ENCODE data around the gene LAMA4.

LAMA4 gene

DNA sequence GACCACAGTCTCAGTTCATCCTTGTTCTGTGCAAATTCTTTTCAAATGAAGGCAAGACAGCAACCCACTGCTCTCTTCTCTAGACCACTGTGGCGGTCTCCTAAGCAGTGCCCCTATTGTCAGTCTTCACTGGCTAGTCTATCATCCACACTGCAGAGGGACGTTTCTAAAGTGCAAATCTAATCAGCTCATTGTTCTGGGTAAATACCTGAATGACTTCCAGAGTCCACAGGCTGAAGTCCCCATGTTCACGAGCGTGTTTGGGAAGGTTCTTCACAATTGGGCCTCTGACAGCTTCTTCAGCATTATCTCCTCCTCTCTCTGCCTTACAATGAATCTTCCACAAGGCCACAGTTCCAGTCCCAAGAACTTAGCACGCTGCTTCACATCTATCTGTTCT, 73.2 kb downstream of the LAMA4 start:
- no peak for DNase-seq

DNA sequence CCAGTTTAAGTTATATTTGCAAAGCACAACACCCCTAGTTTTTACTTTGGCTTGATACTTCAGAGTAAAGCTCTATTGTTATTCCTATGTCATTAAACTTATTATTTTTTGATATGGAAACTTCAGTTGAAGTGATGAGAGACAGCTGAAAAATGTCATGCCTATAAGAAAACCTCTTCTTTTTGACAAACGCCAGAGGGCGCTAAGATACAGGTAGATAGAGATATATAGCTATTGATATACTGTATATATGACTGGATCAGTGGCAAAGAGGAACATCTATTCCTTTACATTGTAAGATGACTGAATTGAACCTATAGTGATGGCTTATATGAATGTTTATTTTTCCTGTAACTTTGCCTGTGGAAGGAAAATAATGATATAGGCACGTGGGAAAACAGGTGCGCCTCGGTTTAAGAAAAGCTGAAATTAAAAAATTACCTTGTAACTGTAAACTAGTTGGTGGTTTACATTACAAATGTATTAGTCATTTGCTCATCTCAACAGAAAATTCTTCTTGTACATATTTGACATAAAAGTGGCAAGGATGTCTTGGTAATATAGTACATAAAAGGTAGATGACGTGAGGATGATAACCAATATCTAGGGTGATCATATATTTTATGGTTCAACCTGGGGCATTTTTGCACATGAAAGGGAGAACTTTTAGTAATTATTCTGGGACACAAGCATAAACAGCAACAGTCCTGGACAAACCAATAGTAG, 74.1 kb downstream of the LAMA4 start:
- peak; percentile 90 for DNase-seq

DNA sequence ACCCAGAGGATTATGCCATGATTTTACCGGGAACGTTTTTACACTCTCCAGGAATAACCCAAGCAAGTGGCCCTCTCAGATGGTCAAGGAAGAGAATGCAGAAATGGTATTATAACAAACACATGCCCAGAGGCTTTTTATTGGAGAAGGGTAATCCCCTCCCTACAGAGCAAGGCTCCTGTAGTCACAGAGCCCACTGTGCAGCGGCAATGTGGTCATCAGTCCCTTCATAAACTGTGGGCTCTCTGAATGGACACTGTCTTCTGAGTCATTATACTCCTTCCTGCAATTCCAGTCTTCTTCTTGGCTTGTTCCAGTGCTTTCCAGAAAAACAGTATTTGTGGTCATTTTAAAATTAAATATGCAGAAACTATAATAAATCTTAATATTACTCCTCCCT, 74.7 kb downstream of the LAMA4 start:
- DNase-seq: no peak

DNA sequence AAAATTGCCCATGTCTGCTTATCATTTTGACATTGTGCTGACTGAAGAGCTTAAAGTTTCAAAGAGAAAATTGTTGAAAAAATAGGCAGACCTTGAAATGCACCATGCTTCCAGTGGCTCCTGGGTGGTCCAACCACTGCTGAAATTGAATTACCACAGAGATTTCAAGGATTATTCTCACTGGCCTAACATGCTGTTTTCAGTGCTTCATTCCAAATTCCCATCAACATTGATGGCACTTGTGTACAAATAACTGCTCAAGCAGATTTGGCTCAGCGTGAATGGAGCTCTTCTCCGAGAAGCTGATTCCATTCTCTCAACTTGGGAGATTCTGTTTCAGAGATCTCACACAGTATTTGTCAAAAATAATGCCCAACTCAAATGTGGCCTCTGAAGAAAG, 75.5 kb downstream of the LAMA4 start:
- DNase-seq: no peak

DNA sequence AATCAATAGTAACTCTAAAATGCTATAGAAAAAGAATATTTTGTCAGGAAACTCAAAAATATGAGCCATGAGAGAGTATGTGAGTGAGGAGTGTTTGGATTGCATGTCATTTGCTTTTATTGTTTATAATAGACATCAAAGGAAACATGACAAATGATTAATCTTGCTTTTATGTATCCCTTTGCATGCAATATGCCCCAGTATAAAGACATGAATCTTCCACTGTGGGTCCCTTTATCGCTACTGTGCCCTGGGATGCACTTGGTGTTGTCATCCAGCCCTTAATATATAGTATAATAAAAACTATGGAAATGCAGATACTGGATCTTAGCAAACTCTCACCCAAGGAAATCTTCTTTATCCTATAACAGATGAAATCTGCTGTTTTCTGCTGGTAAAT, 77.3 kb downstream of the LAMA4 start:
- DNase-seq: no peak

DNA sequence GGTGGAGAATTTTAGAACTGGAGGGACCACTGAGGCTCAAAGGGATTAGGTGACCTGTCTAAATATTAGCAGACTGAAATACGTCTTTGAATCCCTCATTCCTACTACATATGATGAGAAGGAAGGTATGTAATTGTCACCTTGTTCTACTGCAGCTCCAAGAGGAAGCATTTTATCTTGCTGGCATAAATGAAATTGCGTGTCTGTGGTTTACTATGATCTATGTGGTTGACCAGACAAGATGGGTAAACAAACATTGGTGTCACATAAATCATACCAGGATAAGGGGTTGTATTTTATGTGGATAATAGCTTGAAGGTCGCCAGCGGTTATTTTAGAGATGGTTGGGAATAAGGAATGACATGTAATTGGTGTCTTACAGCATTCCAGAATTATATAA, 78.2 kb downstream of the LAMA4 start:
- DNase-seq: no peak

DNA sequence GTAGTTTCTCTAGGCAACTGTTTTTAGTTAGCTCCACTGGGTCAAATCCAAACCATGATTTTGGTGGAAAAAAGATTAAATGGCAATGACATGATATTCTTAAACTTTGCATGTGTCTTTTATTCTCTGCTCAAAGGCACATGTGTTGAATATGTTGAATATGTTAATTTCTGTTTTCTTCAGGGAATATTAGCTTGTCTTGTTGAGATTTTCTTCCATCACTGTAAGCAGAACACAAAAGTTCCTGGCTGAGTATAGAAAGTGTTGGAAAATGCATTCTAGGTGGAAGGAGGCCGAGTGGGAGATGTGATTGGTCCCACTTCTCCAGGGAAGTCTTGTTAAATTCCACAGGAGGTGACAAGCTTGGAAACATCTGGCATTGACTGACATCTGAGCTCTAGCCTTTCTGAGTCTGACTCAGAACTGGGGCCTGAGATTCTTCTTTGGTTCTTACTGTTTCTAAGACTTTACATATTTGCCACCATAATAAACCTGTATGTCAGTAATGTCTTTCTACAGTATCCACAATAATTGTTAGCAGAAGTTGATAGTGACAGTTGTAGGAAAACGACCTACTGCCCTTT, 81.1 kb downstream of the LAMA4 start:
- DNase-seq: no peak

DNA sequence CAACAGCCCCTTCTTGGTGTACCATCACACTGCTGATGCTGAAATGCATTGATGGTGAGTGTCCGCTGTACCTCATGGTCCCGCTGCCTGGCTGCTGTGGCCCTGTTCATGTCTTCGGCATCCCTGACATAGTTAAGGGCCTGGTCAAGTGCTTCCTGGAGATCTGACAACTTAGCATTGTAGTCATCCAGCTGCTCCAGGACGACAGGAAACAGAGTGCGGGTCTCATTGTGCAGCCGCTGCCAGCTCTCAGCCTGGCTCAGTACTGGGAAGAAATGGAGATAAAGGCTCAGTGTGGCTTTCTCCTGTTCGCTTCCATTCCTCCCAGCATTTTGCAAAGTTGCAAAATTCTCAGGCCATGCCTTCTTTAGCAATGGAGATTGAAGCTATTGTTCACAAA, 81.8 kb downstream of the LAMA4 start:
- DNase-seq: no peak

DNA sequence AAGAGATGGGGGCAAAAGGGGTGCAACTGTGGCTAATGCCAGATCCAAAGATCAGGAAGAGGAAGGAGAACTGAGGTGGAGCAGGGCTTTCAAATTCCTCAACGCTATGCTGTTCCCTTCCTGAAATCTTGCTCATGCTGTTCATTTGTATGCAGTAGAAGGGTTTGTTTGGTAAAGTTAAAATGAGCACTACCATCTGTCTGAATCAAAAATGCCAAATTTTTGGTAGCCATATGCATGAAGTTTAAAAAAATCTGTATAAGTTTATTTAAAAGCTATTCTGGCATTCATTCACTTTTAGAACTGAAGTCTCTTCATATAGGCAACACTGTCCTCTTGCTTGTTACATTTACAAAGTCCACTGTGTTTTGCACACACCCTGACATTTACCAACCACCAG, 84.8 kb downstream of the LAMA4 start:
- DNase-seq: no peak

DNA sequence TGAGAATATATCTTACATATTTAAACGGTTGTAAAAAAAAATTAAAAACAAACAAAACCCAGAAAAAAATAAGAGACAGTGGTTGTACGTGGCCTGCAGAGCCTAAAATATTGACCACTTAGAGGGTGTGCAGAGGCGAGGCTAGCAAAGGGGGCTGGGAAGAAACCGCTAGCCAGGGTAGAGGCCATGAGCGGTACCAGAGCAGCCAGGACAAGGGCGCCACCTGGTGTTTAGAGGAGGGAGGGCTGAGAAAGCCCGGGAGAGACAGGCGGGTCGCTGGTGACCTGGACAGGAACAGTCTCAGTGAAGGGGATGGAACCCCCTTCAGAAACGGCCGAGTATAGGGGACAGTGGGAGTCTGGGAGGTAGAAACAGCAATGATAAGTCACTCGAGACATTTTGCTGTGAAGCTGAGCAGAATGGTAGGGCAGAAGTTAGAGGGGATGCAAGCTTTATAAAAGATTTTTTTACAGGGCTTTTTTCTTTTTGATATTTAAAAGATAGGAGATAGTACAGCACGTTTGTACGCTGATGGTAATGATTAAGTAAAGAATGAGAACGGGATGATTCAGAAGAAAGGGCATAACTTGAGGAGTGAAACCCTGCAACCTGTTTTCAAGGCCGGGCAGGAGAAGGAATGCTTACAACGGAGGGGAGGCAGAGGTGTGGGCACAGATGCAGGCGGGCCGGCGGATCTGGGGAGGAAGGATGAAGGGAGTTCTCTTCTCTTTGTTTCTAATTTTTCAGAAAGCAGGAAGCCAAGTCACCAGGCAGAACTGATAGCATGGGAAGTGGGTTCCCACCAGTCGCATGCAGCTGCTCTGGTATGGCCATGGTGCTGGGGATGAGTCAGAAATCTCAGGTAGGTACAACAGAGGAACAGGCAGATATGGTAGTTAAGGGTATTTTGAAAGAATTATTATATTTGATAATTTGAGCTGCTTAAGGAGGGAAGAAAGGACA, 90.8 kb downstream of the LAMA4 start:
- peak; percentile 67 for DNase-seq

DNA sequence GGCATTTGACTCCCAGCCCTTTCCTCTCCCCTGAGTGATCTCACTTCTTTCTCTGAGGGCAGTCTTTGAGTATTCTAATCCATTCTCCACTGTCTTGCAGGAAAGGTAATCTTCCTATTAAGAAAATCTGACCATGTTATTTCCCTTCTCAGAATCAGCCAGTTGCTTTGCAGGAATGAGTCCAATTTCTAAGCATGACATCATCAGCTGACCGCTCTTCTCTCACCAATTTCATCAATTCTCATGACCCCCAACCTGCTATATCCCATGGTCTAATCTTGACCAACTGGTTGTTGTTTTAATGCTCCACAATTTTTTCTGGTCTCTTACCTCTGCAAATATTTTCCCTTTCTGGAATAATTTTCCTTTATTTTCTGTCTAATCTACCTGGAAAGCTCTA, 93.6 kb downstream of the LAMA4 start:
- DNase-seq: no peak

DNA sequence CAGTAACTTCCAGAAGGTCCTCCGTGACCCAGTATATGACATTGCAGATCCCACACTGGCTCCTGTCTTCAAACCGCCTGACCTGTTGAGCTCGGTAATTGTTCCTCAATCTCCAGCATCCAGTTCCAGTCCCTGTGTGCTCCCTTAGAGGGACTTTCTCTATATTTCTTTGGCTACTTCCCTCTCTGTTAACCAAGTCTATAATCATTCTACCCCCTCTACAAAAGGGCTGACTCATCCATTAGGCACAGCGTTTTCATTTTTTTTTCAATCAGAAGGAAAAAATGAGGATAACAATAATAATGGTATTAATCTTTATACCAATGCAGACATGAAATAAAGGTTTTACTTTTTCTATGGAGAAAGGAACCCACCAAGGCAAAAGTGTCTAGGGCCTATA, 97.7 kb downstream of the LAMA4 start:
- no peak for DNase-seq

DNA sequence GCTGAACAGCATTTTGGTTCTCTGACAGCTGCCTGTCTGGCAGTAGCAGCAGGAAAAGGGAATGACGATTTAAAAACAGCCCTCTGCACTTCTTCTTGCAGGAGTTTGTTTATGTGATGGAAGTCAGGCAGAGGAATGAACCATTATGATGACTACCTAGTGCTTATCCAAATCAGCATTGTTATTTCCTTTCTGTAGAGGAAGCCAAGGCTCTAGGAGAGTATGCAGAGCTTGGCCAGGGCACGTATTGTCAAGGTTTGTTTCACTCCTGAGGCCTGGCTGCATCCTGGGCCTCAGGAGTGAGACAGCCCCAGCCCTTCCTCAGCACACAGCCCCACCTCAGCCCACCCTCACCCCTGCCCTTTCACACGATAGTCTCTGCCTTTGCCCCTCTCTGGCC, 98.5 kb downstream of the LAMA4 start:
- no peak for DNase-seq

DNA sequence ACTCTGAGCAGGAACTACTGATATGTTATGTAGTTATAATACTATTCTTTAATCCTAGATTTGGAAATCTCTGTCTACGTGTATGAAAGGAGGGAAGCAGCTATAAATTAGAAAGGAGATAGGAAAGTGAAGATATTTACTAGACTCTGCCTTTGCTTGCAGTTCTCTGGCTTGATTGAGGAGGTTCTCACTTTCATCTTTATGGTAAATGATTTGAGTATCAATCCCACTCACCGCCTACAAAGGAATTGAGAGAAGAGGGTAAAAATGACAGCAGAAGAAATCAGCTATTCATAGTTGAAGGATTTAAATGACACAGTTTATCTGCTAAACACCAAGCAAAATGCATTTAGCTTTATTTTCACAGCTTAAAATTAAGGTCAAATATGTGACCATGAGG, 99.7 kb downstream of the LAMA4 start:
- no peak for DNase-seq

DNA sequence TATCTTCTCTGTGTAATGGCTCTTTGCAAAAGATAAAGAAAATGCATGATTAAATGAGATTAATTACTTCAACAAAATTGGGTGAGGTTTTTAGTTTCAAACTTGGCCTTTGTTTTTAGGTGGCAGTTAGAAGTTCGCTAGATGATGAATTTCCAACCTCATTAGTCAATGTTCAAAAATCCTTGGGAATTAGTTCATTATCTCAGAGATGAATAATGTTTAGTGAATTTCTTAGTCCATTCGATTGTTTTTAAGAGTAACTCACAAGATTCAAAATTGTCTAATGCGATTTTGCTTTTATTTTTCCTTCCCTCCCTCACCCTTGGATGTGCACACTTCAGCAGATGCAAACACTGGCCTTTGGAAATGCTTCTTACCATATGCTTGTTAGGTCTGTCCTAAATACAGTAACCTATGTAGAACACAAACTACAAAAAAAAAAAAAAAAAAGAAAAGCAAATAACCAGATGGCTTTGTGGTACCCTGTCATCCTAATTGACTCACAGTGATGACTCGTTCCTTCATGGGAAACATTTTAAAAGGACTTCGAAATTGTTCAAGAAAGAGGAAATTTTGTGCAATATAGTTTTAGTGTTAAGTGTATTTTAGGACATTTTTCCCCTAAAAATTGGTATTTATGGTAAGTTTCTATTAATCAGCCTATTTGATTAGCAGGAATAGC, 100.3 kb downstream of the LAMA4 start:
- peak; percentile 80 for DNase-seq

DNA sequence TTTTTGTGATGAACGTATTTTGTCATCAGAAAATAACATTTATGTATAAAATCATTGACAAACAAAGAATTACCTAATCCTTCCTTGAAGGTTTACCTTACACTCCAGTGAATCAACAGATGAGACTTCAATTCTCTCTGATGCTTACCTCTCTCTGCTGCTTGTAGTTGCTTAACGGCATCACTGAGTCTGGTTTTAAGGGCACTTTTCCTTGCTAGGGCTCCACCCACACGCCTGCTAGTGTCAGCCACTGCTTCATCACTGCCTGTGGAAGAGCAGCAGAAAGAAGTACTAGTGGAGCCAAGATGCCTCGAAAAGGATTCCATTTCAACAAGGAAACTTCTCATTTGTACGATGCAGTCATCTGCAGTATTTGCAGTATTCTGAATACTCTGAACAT, 104.0 kb downstream of the LAMA4 start:
- peak; percentile 43 for DNase-seq

DNA sequence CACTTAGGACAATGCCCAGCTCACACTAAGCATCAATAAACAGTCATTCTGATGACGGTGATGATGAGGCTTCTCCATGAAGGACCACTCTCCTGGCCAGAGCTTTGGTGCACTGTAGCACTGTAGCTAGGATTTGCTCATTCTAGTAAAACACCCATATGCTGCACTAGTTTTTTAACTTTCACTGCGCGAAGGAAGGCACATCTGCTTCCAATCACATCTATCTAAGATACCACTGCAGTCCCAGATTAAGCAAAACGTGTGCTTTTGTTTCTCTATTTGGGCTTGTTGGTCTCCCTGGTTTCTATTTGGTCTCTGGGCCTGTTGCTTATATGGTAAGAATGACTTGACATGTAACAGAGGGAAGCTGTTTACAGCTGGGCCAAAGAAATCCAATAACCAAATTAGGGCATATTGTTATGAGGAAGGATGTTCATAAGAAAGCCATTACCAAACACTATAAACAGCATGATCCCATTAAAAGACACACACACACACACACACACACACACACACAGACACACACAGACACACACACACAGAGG, 104.6 kb downstream of the LAMA4 start:
- DNase-seq: peak; percentile 92

DNA sequence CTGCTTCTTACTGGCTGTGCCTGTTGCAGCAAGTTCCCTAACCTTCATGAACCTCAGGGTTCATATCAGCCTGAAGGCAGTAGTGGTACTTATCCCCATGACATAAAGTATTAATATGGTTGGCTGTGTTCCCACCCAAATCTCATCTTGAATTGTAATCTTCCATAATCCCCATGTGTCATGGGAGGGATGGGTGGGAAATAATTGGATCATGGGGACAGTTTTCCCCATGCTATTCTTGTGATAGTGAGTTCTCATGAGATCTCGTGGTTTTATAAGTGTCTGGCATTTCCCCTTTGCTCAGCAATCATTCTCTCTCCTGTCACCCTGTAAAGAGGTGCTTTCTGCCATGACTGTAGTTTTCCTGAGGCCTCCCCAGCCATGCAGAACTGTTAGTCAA, 105.1 kb downstream of the LAMA4 start:
- DNase-seq: peak; percentile 28

DNA sequence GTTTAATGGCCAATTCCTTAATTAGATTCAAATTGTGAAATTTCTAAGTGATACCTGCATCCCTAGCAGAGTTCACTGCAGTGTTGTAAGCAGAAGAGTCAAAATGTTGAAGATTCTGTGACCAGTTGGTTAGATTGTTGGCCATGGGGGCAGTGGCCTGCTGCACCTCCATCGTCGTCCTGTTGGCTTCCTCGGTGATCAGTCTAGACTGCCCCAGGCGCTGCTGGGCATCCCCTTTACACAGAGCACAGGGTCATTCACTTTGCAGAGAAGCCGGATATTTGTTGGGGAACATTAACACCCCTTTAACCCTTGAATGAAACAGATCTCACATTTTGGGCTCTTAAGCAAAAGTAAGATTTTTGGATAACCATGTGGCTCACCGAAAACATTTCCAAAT, 106.3 kb downstream of the LAMA4 start:
- no peak for DNase-seq

DNA sequence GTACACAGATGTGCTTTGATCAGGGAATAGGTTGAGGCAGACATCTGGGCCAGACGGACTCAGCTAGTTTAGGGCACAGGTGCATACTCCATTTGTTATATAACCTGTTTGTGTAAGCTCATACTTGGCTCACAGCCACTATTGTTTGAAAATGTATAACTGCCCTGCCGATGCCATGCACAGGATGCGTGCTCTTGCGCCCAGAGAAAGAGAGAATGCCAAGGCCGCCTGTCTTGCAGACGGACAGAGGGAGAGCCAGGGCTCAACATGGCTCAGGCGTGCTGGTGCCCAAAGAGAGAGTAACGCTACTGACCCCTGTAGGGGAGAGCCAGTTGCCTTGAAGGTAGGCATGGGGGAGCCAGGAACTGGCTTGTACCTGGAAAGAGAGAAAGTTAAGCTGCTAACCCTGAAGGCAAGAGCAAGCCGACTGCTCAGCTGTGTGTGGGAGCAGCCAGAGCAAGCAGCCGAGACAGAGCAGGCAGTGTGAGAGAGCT, 109.2 kb downstream of the LAMA4 start:
- DNase-seq: no peak

DNA sequence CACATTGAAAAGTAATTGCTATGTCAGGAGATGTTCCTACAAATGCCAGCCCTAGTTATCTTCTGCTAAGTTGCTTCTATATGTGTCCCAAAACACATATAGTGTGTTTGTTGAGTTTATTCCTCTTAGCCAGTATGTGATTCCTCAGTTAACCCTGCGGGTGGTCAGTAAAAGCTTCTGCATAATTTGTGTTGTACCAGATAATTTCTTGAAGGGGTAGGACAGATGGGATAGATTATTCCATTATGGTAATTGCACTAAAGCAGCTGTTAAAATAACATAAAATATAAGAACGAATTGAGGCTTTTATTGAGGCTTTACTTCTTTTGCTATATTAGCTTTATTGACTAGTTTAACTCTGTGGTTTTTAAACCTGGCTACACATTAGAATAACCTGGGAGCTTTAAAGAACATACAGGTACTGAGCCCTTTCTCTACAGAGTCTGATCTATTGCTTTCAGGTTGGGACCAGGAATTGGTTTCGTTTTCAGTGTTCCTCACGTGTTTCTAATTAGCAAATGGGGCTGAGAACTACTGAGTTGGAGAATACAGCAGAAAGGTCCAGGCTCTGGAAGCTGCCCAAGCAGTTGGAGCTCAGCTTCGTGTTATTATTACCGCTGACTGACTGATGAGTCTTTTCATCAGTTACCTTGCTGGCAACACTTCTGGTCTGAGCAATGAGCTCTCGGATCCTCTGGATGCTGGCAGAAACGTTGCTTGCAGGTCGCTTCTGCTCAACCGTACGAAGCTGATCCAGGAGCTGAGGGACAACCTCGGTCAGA, 110.0 kb downstream of the LAMA4 start:
- peak; percentile 69 for DNase-seq

DNA sequence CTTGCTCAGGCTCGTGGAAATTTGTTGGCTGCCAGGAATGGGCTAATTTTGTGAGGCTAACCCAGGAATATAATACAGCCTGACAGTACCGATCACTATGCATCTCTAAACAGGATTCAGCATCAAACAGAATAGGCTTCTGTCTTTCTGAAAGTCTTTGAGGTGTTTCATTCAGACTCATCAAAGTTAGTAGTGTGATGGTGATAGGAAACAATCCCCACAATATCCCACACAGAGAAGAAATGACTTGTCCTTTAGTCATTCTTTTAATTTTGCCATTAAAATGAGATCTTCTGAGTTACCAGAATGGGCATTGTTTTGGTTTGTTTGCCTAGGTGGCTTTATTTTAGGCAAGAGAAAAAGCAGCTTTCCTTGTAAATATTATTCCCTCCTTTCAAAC, 112.7 kb downstream of the LAMA4 start:
- no peak for DNase-seq
